Measurements from ENCODE around the gene IFI27L1. TPM values are rescaled to one million over a fixed set of nuclear protein-coding genes. Genes with fewer than 3 reads are reported as not detected.

The IFI27L1 gene
- total and polyA plus RNA-seq, 2 donors (not counting 1 experiment from before 2014, with no cell fraction given), result 6.5 to 6.7 TPM

DNA sequence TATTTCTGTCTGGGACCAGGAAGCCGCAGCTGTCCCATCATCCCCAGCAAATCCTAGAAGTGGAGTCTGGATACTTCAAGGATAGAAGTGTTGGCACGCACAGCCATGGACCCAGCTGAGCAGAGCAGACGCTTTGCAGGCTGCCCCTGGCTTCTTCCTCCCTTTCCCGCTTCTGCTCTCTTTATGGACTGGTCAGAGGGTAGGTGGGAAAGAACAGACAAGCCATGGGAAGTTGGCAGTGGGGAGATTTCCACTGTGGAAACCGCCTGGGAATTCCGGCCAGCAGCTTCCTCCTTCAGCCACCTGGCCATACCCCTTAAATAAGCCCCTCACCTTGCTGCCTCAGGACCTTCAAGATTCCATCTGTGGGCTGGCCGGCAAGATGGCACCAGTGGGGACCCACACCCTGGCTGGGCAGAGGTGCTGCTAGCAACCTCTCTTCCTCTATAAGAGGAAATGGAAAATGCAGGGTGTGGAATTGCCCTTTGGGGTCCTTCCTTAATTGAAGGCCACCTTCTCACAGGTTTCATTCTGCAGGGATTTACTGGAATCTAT lies 34.3 kb upstream of the IFI27L1 start:
- H3K4me2 ChIP-seq (replicated peaks; ENCODE audit: low read depth, low read length, poor library complexity, severe bottlenecking), result no peak overlapping the region
- no peak overlapping the region for H3K9ac ChIP-seq (ENCODE audit: low read length)
- Mint-ChIP-seq H3K27me3 (no peaks in the 10 kb centered on the region), H3K4me3 (no peak overlapping the region), H3K27ac (no peak overlapping the region), H3K4me1 (no peaks in the 10 kb centered on the region), H3K9me3 (ENCODE audit: insufficient read depth) (no peaks in the 10 kb centered on the region)
- H4K20me1 ChIP-seq (ENCODE audit: control insufficient read depth, insufficient read depth, low read length, poor library complexity, severe bottlenecking), result peaks cover 5% of the 10 kb centered on the region
- no peak overlapping the region for H3K27ac ChIP-seq (ENCODE audit: low read length in 2 of 2)
- ChIA-PET POLR2A (no interaction called here), CTCF (interaction anchor here (1.0 to 2.7 kb wide), 3 partner anchors 10 to 90 kb away, joined by 3 to 7 read pairs (median 6); no protein-coding TSS in a partner anchor)
- H3K36me3 ChIP-seq (replicated peaks in 1 of 2; ENCODE audit: control extremely low read depth in 1 of 2, control insufficient read depth in 1 of 2, extremely low read depth in 1 of 2, insufficient read depth in 2 of 2, low read length in 1 of 2), result peaks cover 8 to 64% of the 10 kb centered on the region in 2 experiments
- H3K79me2 ChIP-seq (ENCODE audit: control insufficient read depth, insufficient read depth, low read length), result no peaks in the 10 kb centered on the region
- WGBS (ENCODE audit: insufficient coverage), result 82% methylated on average over 4 of the region's 7 CpGs
- no peak overlapping the region for H2AFZ ChIP-seq (ENCODE audit: insufficient read depth, low read depth, low read length, poor library complexity, severe bottlenecking)
- H3K4me1 ChIP-seq (ENCODE audit: control insufficient read depth in 2 of 2, insufficient read depth in 2 of 2, low read length in 2 of 2), result no peaks in the 10 kb centered on the region
- H3K9me3 ChIP-seq (ENCODE audit: control extremely low read depth in 1 of 3, control insufficient read depth in 2 of 3, insufficient read depth in 1 of 3, low read length in 2 of 3), result no peaks in the 10 kb centered on the region
- H3K27me3 ChIP-seq (replicated peaks in 1 of 4; ENCODE audit: control extremely low read depth in 1 of 4, control insufficient read depth in 3 of 4, insufficient read depth in 4 of 4, low read length in 3 of 4), result no peaks in the 10 kb centered on the region
- DNase-seq (no peak), ATAC-seq (ENCODE audit: low read depth) (no peak)
- H3K4me3 ChIP-seq (ENCODE audit: control extremely low read depth in 1 of 5, extremely low read depth in 1 of 5, insufficient read depth in 1 of 5, low read depth in 2 of 5, low read length in 4 of 5), result no peak overlapping the region
- TF ChIP-seq, protein P1, sequence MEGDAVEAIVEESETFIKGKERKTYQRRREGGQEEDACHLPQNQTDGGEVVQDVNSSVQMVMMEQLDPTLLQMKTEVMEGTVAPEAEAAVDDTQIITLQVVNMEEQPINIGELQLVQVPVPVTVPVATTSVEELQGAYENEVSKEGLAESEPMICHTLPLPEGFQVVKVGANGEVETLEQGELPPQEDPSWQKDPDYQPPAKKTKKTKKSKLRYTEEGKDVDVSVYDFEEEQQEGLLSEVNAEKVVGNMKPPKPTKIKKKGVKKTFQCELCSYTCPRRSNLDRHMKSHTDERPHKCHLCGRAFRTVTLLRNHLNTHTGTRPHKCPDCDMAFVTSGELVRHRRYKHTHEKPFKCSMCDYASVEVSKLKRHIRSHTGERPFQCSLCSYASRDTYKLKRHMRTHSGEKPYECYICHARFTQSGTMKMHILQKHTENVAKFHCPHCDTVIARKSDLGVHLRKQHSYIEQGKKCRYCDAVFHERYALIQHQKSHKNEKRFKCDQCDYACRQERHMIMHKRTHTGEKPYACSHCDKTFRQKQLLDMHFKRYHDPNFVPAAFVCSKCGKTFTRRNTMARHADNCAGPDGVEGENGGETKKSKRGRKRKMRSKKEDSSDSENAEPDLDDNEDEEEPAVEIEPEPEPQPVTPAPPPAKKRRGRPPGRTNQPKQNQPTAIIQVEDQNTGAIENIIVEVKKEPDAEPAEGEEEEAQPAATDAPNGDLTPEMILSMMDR (IDR thresholded peaks at IDR 0.05), result no peak
- TF ChIP-seq EZH2 (IDR thresholded peaks at IDR 0.05; ENCODE audit: borderline replicate concordance, insufficient read depth, low read depth, low read length, poor library complexity, severe bottlenecking), result no peak
- intact Hi-C loops (cut with micrococcal nuclease), result no loop called here

DNA sequence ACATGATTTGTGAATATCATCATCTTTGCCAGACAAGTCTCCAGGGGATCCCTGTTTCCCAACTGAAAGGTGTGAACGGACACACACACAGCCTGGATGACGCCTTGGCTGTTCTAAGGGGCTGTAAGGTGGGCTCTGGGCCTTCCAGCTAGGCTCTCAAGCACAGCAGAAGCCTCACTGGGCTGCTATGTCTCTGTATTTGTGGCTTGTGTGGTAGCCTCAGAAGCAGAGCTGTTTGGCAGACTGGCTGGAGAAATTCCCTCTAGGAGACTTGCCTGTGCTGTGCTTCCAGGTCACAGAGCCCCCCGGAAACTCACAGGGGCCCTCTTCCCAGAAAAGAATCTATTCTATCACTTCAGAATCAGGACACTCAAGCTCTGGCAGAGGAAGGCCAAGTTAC lies 33.5 kb upstream of the IFI27L1 start:
- no peak overlapping the region for H2AFZ ChIP-seq (ENCODE audit: insufficient read depth, low read depth, low read length, poor library complexity, severe bottlenecking)
- CTCF ChIA-PET, result interaction anchor here (1.2 to 2.9 kb wide), 4 partner anchors 11 to 89 kb away, joined by 3 to 8 read pairs (median 6); no protein-coding TSS in a partner anchor
- H3K36me3 ChIP-seq (replicated peaks in 1 of 2; ENCODE audit: control extremely low read depth in 1 of 2, control insufficient read depth in 1 of 2, extremely low read depth in 1 of 2, insufficient read depth in 2 of 2, low read length in 1 of 2), result peaks cover 14 to 72% of the 10 kb centered on the region in 2 experiments
- H4K20me1 ChIP-seq (ENCODE audit: control insufficient read depth, insufficient read depth, low read length, poor library complexity, severe bottlenecking), result peaks cover 5% of the 10 kb centered on the region
- H3K4me1 Mint-ChIP-seq, result no peaks in the 10 kb centered on the region
- no peak for ATAC-seq (ENCODE audit: low read depth)
- no peaks in the 10 kb centered on the region for H3K4me1 ChIP-seq (ENCODE audit: control insufficient read depth in 2 of 2, insufficient read depth in 2 of 2, low read length in 2 of 2)
- no peak overlapping the region for H3K4me2 ChIP-seq (replicated peaks; ENCODE audit: low read depth, low read length, poor library complexity, severe bottlenecking)
- TF ChIP-seq EZH2 (IDR thresholded peaks at IDR 0.05; ENCODE audit: borderline replicate concordance, insufficient read depth, low read depth, low read length, poor library complexity, severe bottlenecking), result no peak
- TF ChIP-seq, protein P1 (IDR thresholded peaks at IDR 0.05), result no peak
- no peaks in the 10 kb centered on the region for H3K27me3 Mint-ChIP-seq
- H3K4me3 ChIP-seq (ENCODE audit: control extremely low read depth in 1 of 5, extremely low read depth in 1 of 5, insufficient read depth in 1 of 5, low read depth in 2 of 5, low read length in 4 of 5), result no peak overlapping the region
- intact Hi-C loops (cut with micrococcal nuclease), result no loop called here
- no peak overlapping the region for H3K27ac Mint-ChIP-seq
- no peak overlapping the region for H3K4me3 Mint-ChIP-seq
- 92% methylated on average over 3 of the region's 3 CpGs for WGBS (ENCODE audit: insufficient coverage)
- POLR2A ChIA-PET, result no interaction called here
- no peak overlapping the region for H3K9ac ChIP-seq (ENCODE audit: low read length)
- no peaks in the 10 kb centered on the region for H3K79me2 ChIP-seq (ENCODE audit: control insufficient read depth, insufficient read depth, low read length)
- H3K27ac ChIP-seq (ENCODE audit: low read length in 2 of 2), result no peak overlapping the region
- H3K9me3 ChIP-seq (ENCODE audit: control extremely low read depth in 1 of 3, control insufficient read depth in 2 of 3, insufficient read depth in 1 of 3, low read length in 2 of 3), result no peaks in the 10 kb centered on the region
- H3K27me3 ChIP-seq (replicated peaks in 1 of 4; ENCODE audit: control extremely low read depth in 1 of 4, control insufficient read depth in 3 of 4, insufficient read depth in 4 of 4, low read length in 3 of 4), result no peaks in the 10 kb centered on the region
- DNase-seq, result no peak
- no peaks in the 10 kb centered on the region for H3K9me3 Mint-ChIP-seq (ENCODE audit: insufficient read depth)

Measured in B cell (primary cell).